HepG2 (cell line): ENCODE results near the gene MYO18B. TPM values are rescaled to one million over a fixed set of nuclear protein-coding genes. Genes with fewer than 3 reads are reported as not detected.

Source experiments
- AKNA ChIP-seq: sonication (generic); formaldehyde crosslinking; IDR thresholded peaks from 2 replicates; pipeline ENCODE4 v1.4.0; 2020; ENCODE audit warnings: missing genetic modification reagents, borderline replicate concordance
- CBX5 ChIP-seq: sonication (generic); formaldehyde crosslinking; IDR thresholded peaks from 2 replicates; pipeline ENCODE4 v1.4.0; 2020; ENCODE audit warnings: missing genetic modification reagents, borderline replicate concordance
- CHD4 ChIP-seq: fragments of 200-600 bp; sonication (generic); IDR thresholded peaks from 2 replicates; pipeline ENCODE4 v1.7.0; 2017; ENCODE audit warnings: mild to moderate bottlenecking, low read length, borderline replicate concordance
- HMG20A ChIP-seq: IDR thresholded peaks from 2 replicates; pipeline ENCODE4 v1.6.1; 2016; ENCODE audit warnings: borderline replicate concordance
- HOXD1 ChIP-seq: sonication (generic); formaldehyde crosslinking; IDR thresholded peaks from 2 replicates; pipeline ENCODE4 v1.5.0; 2020; ENCODE audit warnings: missing genetic modification reagents
- KDM5A ChIP-seq: fragments of 200-600 bp; sonication (generic); IDR thresholded peaks from 2 replicates; pipeline ENCODE4 v1.7.0; 2018; ENCODE audit warnings: antibody characterized with exemption, mild to moderate bottlenecking, low read length, borderline replicate concordance
- KDM6A ChIP-seq: IDR thresholded peaks from 2 replicates; pipeline ENCODE4 v1.6.1; 2016; ENCODE audit warnings: low read depth
- KLF11 ChIP-seq: IDR thresholded peaks from 2 replicates; pipeline ENCODE4 v1.6.1; 2016; ENCODE audit warnings: missing compliant biosample characterization
- LBX2 ChIP-seq: sonication (generic); formaldehyde crosslinking; IDR thresholded peaks from 2 replicates; pipeline ENCODE4 v1.5.0; 2020; ENCODE audit warnings: missing genetic modification reagents, mild to moderate bottlenecking, borderline replicate concordance
- MAFG ChIP-seq: sonication (generic); formaldehyde crosslinking; IDR thresholded peaks from 2 replicates; pipeline ENCODE4 v1.5.1; 2020; ENCODE audit warnings: mild to moderate bottlenecking, missing genetic modification reagents
- MEIS2 ChIP-seq: sonication (generic); formaldehyde crosslinking; IDR thresholded peaks from 2 replicates; pipeline ENCODE4 v1.9.0; 2021; ENCODE audit warnings: mild to moderate bottlenecking, missing genetic modification reagents
- NR2F1 ChIP-seq, 2 experiments: fragments of 450-650 bp in 1 of 2; formaldehyde crosslinking in 1 of 2; IDR thresholded peaks; 2 replicates each; pipeline versions ENCODE4 v1.5.0 to v1.6.1; 2016 to 2020; ENCODE audit warnings: mild to moderate bottlenecking in 1 of 2, missing compliant biosample characterization in 1 of 2, missing genetic modification reagents in 1 of 2, moderate library complexity in 1 of 2
- ZFP36 ChIP-seq: fragments of 150-350 bp; IDR thresholded peaks from 2 replicates; pipeline ENCODE4 v1.6.1; 2018; ENCODE audit warnings: borderline replicate concordance, low read length, low read depth; ENCODE audit not compliant: partially characterized antibody
- ZNF124 ChIP-seq: sonication (generic); formaldehyde crosslinking; IDR thresholded peaks from 2 replicates; pipeline ENCODE4 v1.4.0; 2020; ENCODE audit warnings: missing genetic modification reagents
- ZNF260 ChIP-seq: sonication (generic); formaldehyde crosslinking; IDR thresholded peaks from 2 replicates; pipeline ENCODE4 v1.4.0; 2020; ENCODE audit warnings: missing genetic modification reagents, low read depth, mild to moderate bottlenecking, borderline replicate concordance
- ZNF318 ChIP-seq: sonication (generic); formaldehyde crosslinking; IDR thresholded peaks from 2 replicates; pipeline ENCODE4 v1.4.0; 2020; ENCODE audit warnings: mild to moderate bottlenecking, missing genetic modification reagents
- ZNF564 ChIP-seq: sonication (generic); formaldehyde crosslinking; IDR thresholded peaks from 2 replicates; pipeline ENCODE4 v1.8.1; 2023; ENCODE audit warnings: mild to moderate bottlenecking, missing genetic modification reagents
- polyA plus RNA-seq, 8 experiments: library from polyadenylated mRNA; depleted of rRNA in 3 of 8; stranded (reverse) in 7 of 8; unstranded in 1 of 8; fragments of >200 nt; fragmentation: Illumina TruSeq in 4 of 8; extraction: Trizol in 4 of 8; gene quantifications; 2 replicates each; pipeline versions ENCODE4 v1.2.1 to v1.2.3, GENCODE V29; 2011 to 2016; ENCODE audit warnings: low read depth in 4 of 8, missing spikeins in 1 of 8, mixed read lengths in 1 of 8; ENCODE audit not compliant: insufficient read depth in 1 of 8
- total RNA-seq, 5 experiments: library from RNA; depleted of rRNA; stranded (reverse); fragments of >200 nt; fragmentation: Illumina TruSeq; extraction: Trizol; gene quantifications; 2 replicates each; pipeline ENCODE4 v1.2.3, GENCODE V29; 2016; ENCODE audit warnings: low read depth in 1 of 5

MYO18B gene
- total and polyA plus RNA-seq, 2 of the 13 experiments (the other 11 are each of a cell fraction or from before 2014, with no cell fraction given): 0.01 TPM; not detected in 1

- TF ChIP-seq HOXD1 (CRISPR knock-in tag) (0 out of 2 replicates have a peak, but pooled peaks have one; percentile 46), ZNF564 (no peak), HMG20A (CRISPR knock-in tag) (peak; percentile 65; the same call in 1 of the 2 replicates), CBX5 (CRISPR knock-in tag) (no peak), KDM6A (CRISPR knock-in tag) (peak; percentile 93), KDM5A (no peak), ZFP36 (no peak), ZNF260 (no peak), LBX2 (CRISPR knock-in tag) (no peak), MAFG (CRISPR knock-in tag) (no peak), CHD4 (no peak), NR2F1 (CRISPR knock-in tag; IDR thresholded peaks at IDR 0.05) (no peak), ZNF124 (no peak), MEIS2 (CRISPR knock-in tag) (no peak), ZNF318 (CRISPR knock-in tag) (no peak), KLF11 (CRISPR knock-in tag) (no peak), AKNA (CRISPR knock-in tag) (no peak)
Measured at GRCh38 chr22:25953919-25954318, 211.9 kb downstream of the MYO18B start (continued).
